GM19438 (cell line): ENCODE data around the gene CBX3.
"Not testable (repeated sequence)": the region's sequence is repeated elsewhere in the genome, so short reads cannot be mapped to it uniquely, and the experiment has no call there.

Experiments
- ATAC-seq: cut with Tn5 transposase; IDR thresholded peaks from one replicate; pipeline ENCODE4 v1.9.1; 2021; ENCODE audit warnings: low read depth; ENCODE audit not compliant: unreplicated experiment

Gene CBX3

GRCh38 chr7:26201247-26202018, at the start of gene CBX3:
CBX3 (plus strand) TSS chr7:26201745; CDS start chr7:26202999, 1,254 bp downstream.
- peak; percentile 40 for ATAC-seq

GRCh38 chr7:26151953-26152781, 49.4 kb upstream of the CBX3 start, which contains the start of gene NFE2L3:
NFE2L3 (plus strand) TSS chr7:26152198; CDS start chr7:26152499, 301 bp downstream.
- peak; percentile 53 for ATAC-seq

GRCh38 chr7:26152782-26153240, 48.7 kb upstream of the CBX3 start:
- peak; percentile 34 for ATAC-seq

GRCh38 chr7:26153241-26153822, 48.2 kb upstream of the CBX3 start:
- ATAC-seq = no peak

DNA sequence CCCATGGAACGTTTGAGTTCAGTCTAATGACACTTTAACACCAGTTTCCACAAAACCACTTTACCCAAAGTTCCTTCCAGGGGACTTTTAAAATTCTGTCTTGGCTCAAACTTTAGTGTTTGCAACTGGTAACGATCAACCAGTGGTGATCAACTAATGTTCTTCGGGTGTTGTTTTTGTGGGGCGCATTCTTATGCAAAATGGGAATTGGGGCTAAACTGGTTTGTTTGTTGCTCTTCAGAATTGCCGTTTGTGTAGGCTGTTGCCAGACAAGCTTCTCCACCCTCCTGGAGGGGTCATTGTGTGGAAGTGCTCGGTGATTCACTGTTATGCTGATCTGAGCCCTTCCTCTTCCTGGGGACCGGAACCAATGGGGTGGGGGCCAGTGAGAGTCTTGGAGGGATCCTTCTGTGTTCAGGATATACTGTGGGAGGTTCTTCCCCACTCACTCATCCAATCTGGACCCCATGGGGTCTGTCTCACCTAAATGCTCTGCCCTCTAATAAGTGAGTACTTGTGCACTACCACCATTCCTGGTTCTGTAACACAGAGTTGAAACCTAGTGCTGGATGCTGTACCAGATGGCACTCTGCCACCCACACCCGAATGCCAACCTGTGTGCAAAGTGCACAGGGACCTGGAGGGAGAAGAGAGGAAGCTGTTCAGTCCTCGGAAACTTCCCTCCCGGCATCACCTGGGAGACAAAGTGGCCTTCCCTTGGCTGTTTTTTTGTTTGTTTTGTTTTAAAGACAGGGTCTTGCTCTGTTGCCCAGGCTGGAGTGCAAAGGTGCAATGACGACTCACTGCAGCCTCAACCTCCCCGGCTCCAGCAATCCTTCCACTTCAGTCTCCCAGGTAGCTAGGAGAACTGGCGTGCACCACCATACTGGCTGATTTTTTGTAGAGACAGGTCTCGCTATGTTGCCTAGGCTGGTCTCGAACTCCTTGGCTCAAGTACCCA, 47.4 kb upstream of the CBX3 start:
- no peak for ATAC-seq

- no peak for ATAC-seq
Measured at GRCh38 chr7:26155531-26156375, 45.8 kb upstream of the CBX3 start.

GRCh38 chr7:26156451-26157420, 44.8 kb upstream of the CBX3 start:
- no peak for ATAC-seq

DNA sequence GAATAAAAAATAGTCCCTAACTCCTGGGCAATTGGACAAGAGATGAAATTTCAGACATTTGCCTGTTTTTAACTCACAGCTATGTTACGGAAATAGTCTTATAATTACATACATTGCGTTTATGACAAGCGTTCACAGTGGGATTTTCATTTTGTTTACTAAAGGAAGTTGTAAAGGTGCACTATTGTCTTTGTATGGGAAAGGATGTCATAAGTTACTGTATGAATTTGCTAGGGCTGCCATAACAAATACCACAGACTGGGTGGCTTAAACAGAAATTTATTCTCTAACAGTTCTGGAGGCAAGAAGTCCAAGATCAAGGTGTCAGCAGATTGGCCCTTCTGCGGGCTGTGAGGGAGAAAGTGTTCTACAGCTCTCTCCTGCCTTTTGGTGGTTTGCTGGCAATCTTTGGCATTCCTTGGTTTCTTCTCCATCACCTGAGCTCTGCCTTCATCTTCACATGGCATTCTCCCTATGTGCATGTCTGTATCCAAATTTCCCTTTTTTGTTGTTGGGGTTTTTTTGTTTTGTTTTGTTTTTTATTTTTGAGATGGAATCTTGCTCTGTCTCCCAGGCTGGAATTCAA, 43.9 kb upstream of the CBX3 start:
- no peak for ATAC-seq

GRCh38 chr7:26159243-26159642, 42.3 kb upstream of the CBX3 start:
- no peak for ATAC-seq

- no peak for ATAC-seq
Measured at GRCh38 chr7:26160896-26161295, 40.6 kb upstream of the CBX3 start.

GRCh38 chr7:26162431-26162830, 39.1 kb upstream of the CBX3 start:
- ATAC-seq = no peak

GRCh38 chr7:26163804-26164203, 37.7 kb upstream of the CBX3 start:
- ATAC-seq = not testable (repeated sequence)

- no peak for ATAC-seq
Measured at GRCh38 chr7:26165950-26166683, 35.4 kb upstream of the CBX3 start.

- ATAC-seq = no peak
Measured at GRCh38 chr7:26166684-26167266, 34.8 kb upstream of the CBX3 start.

GRCh38 chr7:26167303-26167934, 34.1 kb upstream of the CBX3 start:
- ATAC-seq = peak; percentile 77

- ATAC-seq = no peak
Measured at GRCh38 chr7:26168458-26169023, 33.0 kb upstream of the CBX3 start.
